ENCODE measurements around the gene ASB5.
A peak's percentile ranks its signal among the peaks of the same experiment; 100 is the strongest.
"Not testable (repeated sequence)": the region's sequence is repeated elsewhere in the genome, so short reads cannot be mapped to it uniquely, and the experiment has no call there.

ASB5 gene

GRCh38 chr4:176217510-176217909 lies 51.5 kb downstream of the ASB5 start:
- no peak for DNase-seq (ENCODE audit: low spot score)

- DNase-seq (ENCODE audit: low spot score) = not testable (repeated sequence)
Measured at GRCh38 chr4:176212351-176212750, 56.7 kb downstream of the ASB5 start.

GRCh38 chr4:176210579-176211296 lies 58.3 kb downstream of the ASB5 start:
- no peak for DNase-seq (ENCODE audit: low spot score)

GRCh38 chr4:176210101-176210500 lies 58.9 kb downstream of the ASB5 start:
- no peak for DNase-seq (ENCODE audit: low spot score)

- no peak for DNase-seq (ENCODE audit: low spot score)
Measured at GRCh38 chr4:176209535-176209934, 59.5 kb downstream of the ASB5 start.

GRCh38 chr4:176207839-176208238 lies 61.2 kb downstream of the ASB5 start:
- DNase-seq (ENCODE audit: low spot score) = peak; percentile 15

GRCh38 chr4:176205299-176205698 lies 63.7 kb downstream of the ASB5 start:
- DNase-seq (ENCODE audit: low spot score) = no peak

- no peak for DNase-seq (ENCODE audit: low spot score)
Measured at GRCh38 chr4:176198316-176198903, 70.6 kb downstream of the ASB5 start.

GRCh38 chr4:176195184-176195978 lies 73.6 kb downstream of the ASB5 start, which contains the start of gene SPATA4:
TSS of gene SPATA4 (minus strand) at chr4:176195585. CDS start at chr4:176195562, 23 bp downstream.
- DNase-seq (ENCODE audit: low spot score) = peak; percentile 94

GRCh38 chr4:176193938-176194337 lies 75.1 kb downstream of the ASB5 start:
- no peak for DNase-seq (ENCODE audit: low spot score)

- DNase-seq (ENCODE audit: low spot score) = no peak
Measured at GRCh38 chr4:176193126-176193525, 75.9 kb downstream of the ASB5 start.

GRCh38 chr4:176191974-176192373 lies 77.0 kb downstream of the ASB5 start:
- no peak for DNase-seq (ENCODE audit: low spot score)

GRCh38 chr4:176189891-176190795 lies 78.9 kb downstream of the ASB5 start:
- DNase-seq (ENCODE audit: low spot score) = no peak

- DNase-seq (ENCODE audit: low spot score) = no peak
Measured at GRCh38 chr4:176188654-176189053, 80.4 kb downstream of the ASB5 start.

- no peak for DNase-seq (ENCODE audit: low spot score)
Measured at GRCh38 chr4:176187624-176188023, 81.4 kb downstream of the ASB5 start.

GRCh38 chr4:176186671-176187395 lies 82.2 kb downstream of the ASB5 start:
- no peak for DNase-seq (ENCODE audit: low spot score)

GRCh38 chr4:176186067-176186466 lies 83.0 kb downstream of the ASB5 start:
- no peak for DNase-seq (ENCODE audit: low spot score)

GRCh38 chr4:176185051-176185450 lies 84.0 kb downstream of the ASB5 start:
- DNase-seq (ENCODE audit: low spot score) = no peak
